CD4-positive, CD25-positive, alpha-beta regulatory T cell (primary cell): ENCODE results near the gene UBA3. TPM values are rescaled to one million over a fixed set of nuclear protein-coding genes. Genes with fewer than 3 reads are reported as not detected.

Source experiments
- ATAC-seq, 2 donors: fragments of 150-1000 bp; cut with Tn5 transposase; one replicate each; pipeline ENCODE4 v1.10.0; 2021; ENCODE audit warnings: low read depth in 2 of 2, moderate number of reproducible peaks in 2 of 2, moderate library complexity in 1 of 2
- DNase-seq, 3 donors: peaks; one replicate each; pipeline versions ENCODE4 v3.0.0 to v3.0.0-alpha.2; 2012 to 2022; ENCODE audit warnings: mixed read lengths in 1 of 3
- H3K27ac ChIP-seq: one replicate; pipeline ENCODE4 v1.7.0; 2013; ENCODE audit warnings: mild to moderate bottlenecking, low read length; ENCODE audit not compliant: insufficient read depth, poor library complexity, severe bottlenecking
- H3K27me3 ChIP-seq: one replicate; pipeline ENCODE4 v1.7.0; 2013; ENCODE audit warnings: low read length; ENCODE audit not compliant: control insufficient read depth, insufficient read depth
- H3K36me3 ChIP-seq: one replicate; pipeline ENCODE4 v1.7.0; 2013; ENCODE audit warnings: mild to moderate bottlenecking, low read length, moderate library complexity; ENCODE audit not compliant: control insufficient read depth, insufficient read depth
- H3K4me1 ChIP-seq: 2 replicates; pipeline ENCODE4 v1.7.0; 2013; ENCODE audit warnings: mild to moderate bottlenecking, low read length; ENCODE audit not compliant: insufficient read depth, control insufficient read depth, poor library complexity, severe bottlenecking
- H3K4me3 ChIP-seq: one replicate; pipeline ENCODE4 v1.7.0; 2013; ENCODE audit warnings: low read depth, mild to moderate bottlenecking, low read length, moderate library complexity
- H3K9me3 ChIP-seq, 2 experiments: 1 replicate in 1 of 2; 2 replicates in 1 of 2; pipeline ENCODE4 v1.7.0; 2013; ENCODE audit warnings: low read length in 2 of 2, mild to moderate bottlenecking in 1 of 2, moderate library complexity in 1 of 2; ENCODE audit not compliant: control insufficient read depth in 2 of 2
- H3K27ac Mint-ChIP-seq, 3 donors: one replicate each; pipeline ENCODE4 v1.8.0; 2020 to 2022; ENCODE audit warnings: mild to moderate bottlenecking in 3 of 3, mixed read lengths in 3 of 3, moderate library complexity in 2 of 3
- H3K27me3 Mint-ChIP-seq: one replicate; pipeline ENCODE4 v1.8.0; 2022; ENCODE audit warnings: mild to moderate bottlenecking, mixed read lengths
- H3K36me3 Mint-ChIP-seq: one replicate; pipeline ENCODE4 v1.8.0; 2020; ENCODE audit warnings: mixed read lengths
- H3K4me1 Mint-ChIP-seq, 4 donors: one replicate each; pipeline ENCODE4 v1.8.0; 2020 to 2022; ENCODE audit warnings: mixed read lengths in 4 of 4, mild to moderate bottlenecking in 1 of 4
- H3K4me3 Mint-ChIP-seq, 4 donors: one replicate each; pipeline ENCODE4 v1.8.0; 2020 to 2022; ENCODE audit warnings: mild to moderate bottlenecking in 4 of 4, mixed read lengths in 4 of 4, moderate library complexity in 3 of 4
- H3K9me3 Mint-ChIP-seq, 7 donors: one replicate each; pipeline ENCODE4 v1.8.0; 2020 to 2022; ENCODE audit warnings: mixed read lengths in 7 of 7, mild to moderate bottlenecking in 3 of 7, moderate library complexity in 2 of 7
- polyA plus RNA-seq, 4 donors: library from polyadenylated mRNA; unstranded; fragments of 300-500 nt; fragmentation: Illumina TruSeq; gene quantifications; one replicate each; pipeline ENCODE4 v1.2.3, GENCODE V29; 2021
- total RNA-seq: library from RNA; stranded (reverse); gene quantifications from one replicate; pipeline ENCODE4 v1.2.3, GENCODE V29; 2022

Gene UBA3
- total and polyA plus RNA-seq, 5 donors from 2014 or later = 51.9 to 75.5 (median 62.9) TPM

DNA sequence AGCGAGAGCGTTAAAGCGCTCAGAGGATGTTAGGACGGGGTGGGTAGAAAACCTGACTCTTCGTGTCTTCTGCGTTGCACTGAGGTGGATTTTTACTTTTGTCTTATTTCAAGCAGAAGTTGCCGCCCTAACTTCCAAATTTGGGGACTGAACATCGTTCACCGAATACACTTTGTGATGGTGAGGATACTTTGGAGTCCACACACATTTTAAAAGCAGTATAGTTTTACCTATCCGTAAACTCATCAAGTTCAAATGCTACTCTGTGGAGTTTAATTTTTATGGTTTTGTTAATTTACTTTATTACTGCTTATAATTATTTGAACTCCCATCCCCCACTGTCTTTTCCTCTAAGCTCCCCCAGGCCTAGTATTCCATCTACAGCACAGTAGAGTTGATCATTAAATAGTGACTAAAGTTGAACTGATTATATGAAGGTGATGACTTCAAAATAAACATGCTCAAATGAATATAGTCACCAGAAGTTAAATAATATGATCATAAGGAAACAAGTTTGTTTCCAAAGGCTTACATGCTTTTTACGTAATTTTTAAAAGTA is 66.1 kb downstream of the UBA3 start:
- Mint-ChIP-seq H3K36me3 (no peaks in the 10 kb centered on the region), H3K4me3 (peak overlapping the region; percentile 80 to 95 (median 88)), H3K4me1 (peaks cover 18 to 58% (median 34%) of the 10 kb centered on the region in 4 donors), H3K27ac (peak overlapping the region; percentile 73 to 87 (median 76)), H3K27me3 (no peaks in the 10 kb centered on the region), H3K9me3 (no peaks in the 10 kb centered on the region)
- peak overlapping the region; percentile 79 for H3K27ac ChIP-seq
- H3K9me3 ChIP-seq = no peaks in the 10 kb centered on the region
- no peaks in the 10 kb centered on the region for H3K27me3 ChIP-seq
- H3K4me3 ChIP-seq = peak overlapping the region; percentile 89
- ATAC-seq (no peak), DNase-seq (no peak)
- peaks cover 5% of the 10 kb centered on the region for H3K36me3 ChIP-seq
- H3K4me1 ChIP-seq = peaks cover 21% of the 10 kb centered on the region

DNA sequence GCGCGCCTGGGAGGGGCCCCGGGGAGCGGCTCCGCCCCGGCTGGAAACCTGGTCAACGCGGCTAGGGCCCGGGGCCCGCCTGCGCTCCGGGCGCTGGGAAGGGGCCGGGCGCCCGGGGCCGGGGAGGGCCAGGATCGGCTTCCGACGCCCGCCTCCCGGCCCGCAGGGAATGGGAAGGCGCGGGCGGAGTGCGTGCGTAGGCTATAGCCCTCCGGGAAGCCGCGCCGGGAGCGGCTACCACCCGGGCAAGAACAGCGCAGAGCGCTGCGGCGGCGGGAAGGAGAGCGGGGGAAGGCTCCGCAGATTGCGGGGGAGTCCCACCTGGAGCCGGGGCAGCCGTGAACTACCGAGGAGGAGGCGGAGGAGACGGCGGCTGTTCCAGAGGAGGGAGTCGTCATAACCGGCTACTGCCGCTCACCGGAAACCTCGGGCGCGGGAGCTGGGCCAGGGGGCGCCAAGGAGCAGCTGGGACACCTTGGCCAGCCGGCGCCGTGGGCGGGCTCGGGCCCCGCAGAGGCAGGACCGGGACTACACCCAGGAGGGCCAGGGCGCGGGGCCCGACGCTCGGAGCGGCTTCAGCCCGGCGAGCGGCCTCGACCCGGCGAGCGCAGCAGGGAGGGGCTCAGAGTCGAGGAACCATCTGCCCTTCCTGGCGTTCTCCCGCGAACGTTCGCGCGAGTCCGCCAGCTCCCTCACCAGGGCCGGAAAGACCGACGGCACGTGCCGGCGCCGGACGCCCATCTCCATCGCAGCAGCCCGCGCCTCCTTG is 66.7 kb downstream of the UBA3 start, which contains the start of gene EOGT:
Gene EOGT (minus strand): TSS at position 432 of the 769 bp plus-strand sequence. CDS start 3,838 bp downstream, outside the sequence.
- H3K9me3 Mint-ChIP-seq = no peaks in the 10 kb centered on the region
- H3K9me3 ChIP-seq = no peaks in the 10 kb centered on the region
- H3K4me3 ChIP-seq = peak within 1 kb of the TSS; percentile 89
- H3K4me3 Mint-ChIP-seq = peak within 1 kb of the TSS; percentile 90 to 96 (median 93)
- H3K36me3 ChIP-seq = peaks cover 5% of the 10 kb centered on the region
- H3K27ac Mint-ChIP-seq = peak within 1 kb of the TSS; percentile 79 to 89 (median 85)
- DNase-seq (peak; percentile 73 to 86 (median 76)), ATAC-seq (peak; percentile 80)
- no peaks in the 10 kb centered on the region for H3K27me3 ChIP-seq
- peaks cover 21% of the 10 kb centered on the region for H3K4me1 ChIP-seq
- H3K36me3 Mint-ChIP-seq = peaks cover 3% of the 10 kb centered on the region
- H3K27me3 Mint-ChIP-seq = no peaks in the 10 kb centered on the region
- peak within 1 kb of the TSS; percentile 79 for H3K27ac ChIP-seq
- H3K4me1 Mint-ChIP-seq = peaks cover 18 to 64% (median 34%) of the 10 kb centered on the region in 4 donors

GRCh38 chr3:69012800-69013252 is 67.3 kb downstream of the UBA3 start:
- Histone ChIP-seq H3K9me3 (no peaks in the 10 kb centered on the region), H3K4me1 (peaks cover 21% of the 10 kb centered on the region), H3K4me3 (peak overlapping the region; percentile 73), H3K36me3 (peaks cover 10% of the 10 kb centered on the region), H3K27me3 (no peaks in the 10 kb centered on the region), H3K27ac (peak overlapping the region; percentile 79)
- H3K4me1 Mint-ChIP-seq = peaks cover 24 to 64% (median 34%) of the 10 kb centered on the region in 4 donors
- no peaks in the 10 kb centered on the region for H3K27me3 Mint-ChIP-seq
- H3K4me3 Mint-ChIP-seq = peak overlapping the region; percentile 90 to 96 (median 93)
- peaks cover 3% of the 10 kb centered on the region for H3K36me3 Mint-ChIP-seq
- peak overlapping the region; percentile 79 to 89 (median 85) for H3K27ac Mint-ChIP-seq
- no peak for ATAC-seq
- DNase-seq = peak in 2 of 3 donors; percentile 19 to 38
- H3K9me3 Mint-ChIP-seq = no peaks in the 10 kb centered on the region

GRCh38 chr3:69012100-69012799 is 67.9 kb downstream of the UBA3 start:
- ATAC-seq = no peak
- Mint-ChIP-seq H3K27me3 (no peaks in the 10 kb centered on the region), H3K36me3 (peaks cover 3% of the 10 kb centered on the region), H3K9me3 (no peaks in the 10 kb centered on the region), H3K4me1 (peaks cover 23 to 58% (median 33%) of the 10 kb centered on the region in 4 donors), H3K27ac (peak overlapping the region; percentile 79 to 89 (median 85)), H3K4me3 (peak overlapping the region; percentile 90 to 96 (median 93))
- no peaks in the 10 kb centered on the region for H3K27me3 ChIP-seq
- H3K27ac ChIP-seq = peak overlapping the region; percentile 79
- H3K4me1 ChIP-seq = peaks cover 21% of the 10 kb centered on the region
- H3K4me3 ChIP-seq = peak overlapping the region; percentile 73
- DNase-seq = no peak
- peaks cover 14% of the 10 kb centered on the region for H3K36me3 ChIP-seq
- no peaks in the 10 kb centered on the region for H3K9me3 ChIP-seq

GRCh38 chr3:69011096-69011730 is 69.0 kb downstream of the UBA3 start:
- Histone ChIP-seq H3K36me3 (peaks cover 23% of the 10 kb centered on the region), H3K9me3 (no peaks in the 10 kb centered on the region), H3K27ac (peak overlapping the region; percentile 16), H3K4me1 (peaks cover 21% of the 10 kb centered on the region), H3K27me3 (no peaks in the 10 kb centered on the region), H3K4me3 (no peak overlapping the region)
- ATAC-seq = no peak
- peaks cover 7% of the 10 kb centered on the region for H3K36me3 Mint-ChIP-seq
- peak overlapping the region; percentile 75 to 96 (median 92) for H3K4me3 Mint-ChIP-seq
- no peaks in the 10 kb centered on the region for H3K27me3 Mint-ChIP-seq
- peaks cover 17 to 55% (median 33%) of the 10 kb centered on the region in 4 donors for H3K4me1 Mint-ChIP-seq
- peak overlapping the region; percentile 69 to 91 (median 85) for H3K27ac Mint-ChIP-seq
- no peaks in the 10 kb centered on the region for H3K9me3 Mint-ChIP-seq
- DNase-seq = no peak

GRCh38 chr3:69009559-69010410 is 70.4 kb downstream of the UBA3 start:
- H3K27ac ChIP-seq = no peak overlapping the region
- H3K27ac Mint-ChIP-seq = peak overlapping the region in 2 of 3 donors; percentile 4 to 67
- H3K27me3 ChIP-seq = no peaks in the 10 kb centered on the region
- H3K36me3 ChIP-seq = peaks cover 37% of the 10 kb centered on the region
- H3K4me1 ChIP-seq = peaks cover 21% of the 10 kb centered on the region
- peaks cover 21% of the 10 kb centered on the region for H3K36me3 Mint-ChIP-seq
- no peaks in the 10 kb centered on the region for H3K9me3 Mint-ChIP-seq
- DNase-seq = no peak
- H3K4me1 Mint-ChIP-seq = peaks cover 21 to 49% (median 30%) of the 10 kb centered on the region in 4 donors
- ATAC-seq = no peak
- no peak overlapping the region for H3K4me3 ChIP-seq
- peak overlapping the region in 2 of 4 donors; percentile 84 to 95 for H3K4me3 Mint-ChIP-seq
- H3K27me3 Mint-ChIP-seq = no peaks in the 10 kb centered on the region
- no peaks in the 10 kb centered on the region for H3K9me3 ChIP-seq
